Caco-2 (cell line): ENCODE results near the gene DDX51. TPM values are rescaled to one million over a fixed set of nuclear protein-coding genes. Genes with fewer than 3 reads are reported as not detected.

ENCODE experiments used
- BruUV-seq: library from RNA; stranded (reverse); fragments of 400-500 nt; replicated peaks from 2 replicates; lab custom pipeline; 2021; lab: Mats Ljungman, UMichigan
- CTCF ChIA-PET: fragments of 300-600 bp; sonication (Branson Sonifier 250); formaldehyde crosslinking; loops from one replicate; lab custom pipeline; 2022; ENCODE audit warnings: antibody characterized with exemption; lab: Charles Lee
- POLR2A ChIA-PET: fragments of 300-600 bp; sonication (Branson Sonifier 250); formaldehyde crosslinking; loops from one replicate; lab custom pipeline; 2022; ENCODE audit warnings: antibody characterized with exemption; lab: Charles Lee
- DNase-seq, 2 experiments: peaks; one replicate each; pipeline versions ENCODE4 v3.0.0 to v3.0.0-alpha.2; 2020 to 2022
- H3K27me3 ChIP-seq: replicated peaks from 2 replicates; pipeline ENCODE4 v1.6.0; 2011; ENCODE audit warnings: low read length; ENCODE audit not compliant: control insufficient read depth, insufficient read depth
- H3K36me3 ChIP-seq: 2 replicates; pipeline ENCODE4 v1.5.1; 2011; ENCODE audit warnings: low read length; ENCODE audit not compliant: control insufficient read depth, insufficient read depth
- H3K4me1 ChIP-seq: fragments of 250-450 bp; sonication (Bioruptor Pico); 2 replicates; pipeline ENCODE4 v1.5.1; 2020; ENCODE audit warnings: mild to moderate bottlenecking
- H3K4me3 ChIP-seq: 2 replicates; pipeline ENCODE4 v1.5.1; 2011; ENCODE audit warnings: low read depth, mild to moderate bottlenecking, control low read depth, low read length
- H3K9me3 ChIP-seq: fragments of 250-450 bp; sonication (Bioruptor Pico); 2 replicates; pipeline ENCODE4 v1.5.1; 2020; ENCODE audit warnings: mild to moderate bottlenecking, moderate library complexity
- H3K27ac Mint-ChIP-seq: one replicate; pipeline ENCODE4 v1.8.0; 2022; ENCODE audit warnings: mixed read lengths; ENCODE audit not compliant: unreplicated experiment
- H3K27me3 Mint-ChIP-seq: one replicate; pipeline ENCODE4 v1.8.0; 2022; ENCODE audit warnings: mixed read lengths; ENCODE audit not compliant: insufficient read depth, unreplicated experiment
- H3K36me3 Mint-ChIP-seq: one replicate; pipeline ENCODE4 v1.8.0; 2022; ENCODE audit warnings: mild to moderate bottlenecking, mixed read lengths; ENCODE audit not compliant: insufficient read depth, unreplicated experiment
- H3K4me1 Mint-ChIP-seq: one replicate; pipeline ENCODE4 v1.8.0; 2022; ENCODE audit warnings: low read depth, mixed read lengths; ENCODE audit not compliant: unreplicated experiment
- H3K4me3 Mint-ChIP-seq: one replicate; pipeline ENCODE4 v1.8.0; 2022; ENCODE audit warnings: mild to moderate bottlenecking, moderate library complexity, mixed read lengths; ENCODE audit not compliant: unreplicated experiment
- H3K9me3 Mint-ChIP-seq: one replicate; pipeline ENCODE4 v1.8.0; 2022; ENCODE audit warnings: mixed read lengths; ENCODE audit not compliant: unreplicated experiment
- intact Hi-C: fragments of 100-400 bp; cut with micrococcal nuclease; formaldehyde crosslinking; loops from one replicate; pipeline ENCODE4 v1.10.0; 2022; ENCODE audit not compliant: unreplicated experiment
- total RNA-seq: library from RNA; stranded (reverse); gene quantifications from 2 replicates; pipeline ENCODE4 v1.2.3, GENCODE V29; 2022
- TF ChIP-seq, protein P1 (sequence below), 2 experiments: fragments of 200-600 bp in 1 of 2; IDR thresholded peaks; 1 replicate in 1 of 2; 2 replicates in 1 of 2; pipeline versions ENCODE4 v1.5.1 to v1.8.0; 2011 to 2022; ENCODE audit warnings: antibody characterized with exemption in 1 of 2, control low read depth in 1 of 2, inconsistent platforms in 1 of 2, low read depth in 1 of 2, low read length in 1 of 2, mild to moderate bottlenecking in 1 of 2, moderate library complexity in 1 of 2; ENCODE audit not compliant: insufficient read depth in 1 of 2, severe bottlenecking in 1 of 2, unreplicated experiment in 1 of 2

The DDX51 gene
- total RNA-seq, 1 experiment from 2014 or later = 40.4 TPM

DNA sequence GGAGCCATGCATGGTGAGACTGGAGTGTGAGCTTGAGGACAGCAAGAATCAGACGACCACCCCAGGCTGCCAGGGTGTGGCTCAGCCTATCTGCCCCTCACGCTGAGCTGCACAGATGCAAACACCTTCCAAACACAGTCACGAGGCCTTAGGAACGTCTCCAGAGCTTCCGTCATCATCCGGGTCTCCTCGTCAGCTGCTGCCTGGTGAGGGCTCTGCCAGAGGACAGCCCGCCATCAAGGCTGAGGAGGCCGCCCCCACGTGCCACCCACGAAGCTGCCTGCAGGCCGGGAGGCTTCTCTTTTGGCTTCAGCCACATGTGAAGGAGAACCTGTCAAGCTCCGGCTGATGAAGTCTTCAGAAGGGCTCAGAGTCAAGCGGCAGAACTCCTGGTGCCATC is 13.4 kb downstream of the DDX51 start:
- H3K9me3 ChIP-seq = no peaks in the 10 kb centered on the region
- H3K4me1 ChIP-seq = no peaks in the 10 kb centered on the region
- no peak overlapping the region for H3K4me3 ChIP-seq
- H3K4me3 Mint-ChIP-seq = no peak overlapping the region
- H3K27me3 ChIP-seq = no peaks in the 10 kb centered on the region
- no TSS peak for BruUV-seq
- H3K27ac Mint-ChIP-seq = no peak overlapping the region
- ChIA-PET POLR2A (no interaction called here), CTCF (no interaction called here)
- no peak for DNase-seq
- no peaks in the 10 kb centered on the region for H3K9me3 Mint-ChIP-seq
- H3K36me3 ChIP-seq = 0 out of 2 replicates have a peak, but pooled peaks cover 1% of the 10 kb centered on the region
- TF ChIP-seq, protein P1, sequence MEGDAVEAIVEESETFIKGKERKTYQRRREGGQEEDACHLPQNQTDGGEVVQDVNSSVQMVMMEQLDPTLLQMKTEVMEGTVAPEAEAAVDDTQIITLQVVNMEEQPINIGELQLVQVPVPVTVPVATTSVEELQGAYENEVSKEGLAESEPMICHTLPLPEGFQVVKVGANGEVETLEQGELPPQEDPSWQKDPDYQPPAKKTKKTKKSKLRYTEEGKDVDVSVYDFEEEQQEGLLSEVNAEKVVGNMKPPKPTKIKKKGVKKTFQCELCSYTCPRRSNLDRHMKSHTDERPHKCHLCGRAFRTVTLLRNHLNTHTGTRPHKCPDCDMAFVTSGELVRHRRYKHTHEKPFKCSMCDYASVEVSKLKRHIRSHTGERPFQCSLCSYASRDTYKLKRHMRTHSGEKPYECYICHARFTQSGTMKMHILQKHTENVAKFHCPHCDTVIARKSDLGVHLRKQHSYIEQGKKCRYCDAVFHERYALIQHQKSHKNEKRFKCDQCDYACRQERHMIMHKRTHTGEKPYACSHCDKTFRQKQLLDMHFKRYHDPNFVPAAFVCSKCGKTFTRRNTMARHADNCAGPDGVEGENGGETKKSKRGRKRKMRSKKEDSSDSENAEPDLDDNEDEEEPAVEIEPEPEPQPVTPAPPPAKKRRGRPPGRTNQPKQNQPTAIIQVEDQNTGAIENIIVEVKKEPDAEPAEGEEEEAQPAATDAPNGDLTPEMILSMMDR (IDR thresholded peaks at IDR 0.05; ENCODE audit: insufficient read depth in 1 of 2, low read depth in 1 of 2, low read length in 1 of 2, severe bottlenecking in 1 of 2, unreplicated experiment in 1 of 2) = no peak
- peaks cover 34% of the 10 kb centered on the region for H3K36me3 Mint-ChIP-seq
- intact Hi-C loops = no loop called here
- no peaks in the 10 kb centered on the region for H3K27me3 Mint-ChIP-seq
- H3K4me1 Mint-ChIP-seq = no peaks in the 10 kb centered on the region

DNA sequence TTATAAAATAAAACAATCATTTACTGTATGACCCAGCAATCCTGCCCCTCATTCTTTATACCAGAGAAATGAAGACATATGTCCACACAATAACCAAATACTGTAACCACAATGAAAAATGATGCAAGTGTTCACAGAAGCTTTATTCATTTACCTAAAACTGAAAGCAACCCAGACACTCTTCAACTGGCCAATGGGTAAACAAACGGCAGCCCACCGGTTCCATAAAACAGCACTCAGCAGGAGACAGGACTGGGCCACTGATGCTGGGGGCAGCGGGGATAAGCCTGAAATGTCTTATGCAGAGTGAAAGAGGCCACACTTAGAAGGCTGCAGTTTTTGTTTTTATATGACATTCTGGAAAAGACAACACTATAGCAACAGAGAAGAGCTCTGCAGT is 15.1 kb downstream of the DDX51 start:
- BruUV-seq = no TSS peak
- Mint-ChIP-seq H3K9me3 (no peaks in the 10 kb centered on the region), H3K36me3 (peaks cover 31% of the 10 kb centered on the region), H3K4me1 (no peaks in the 10 kb centered on the region), H3K4me3 (no peak overlapping the region), H3K27me3 (no peaks in the 10 kb centered on the region), H3K27ac (no peak overlapping the region)
- TF ChIP-seq, protein P1 (IDR thresholded peaks at IDR 0.05; ENCODE audit: insufficient read depth in 1 of 2, low read depth in 1 of 2, low read length in 1 of 2, severe bottlenecking in 1 of 2, unreplicated experiment in 1 of 2) = no peak
- Histone ChIP-seq H3K4me3 (no peak overlapping the region), H3K4me1 (no peaks in the 10 kb centered on the region), H3K27me3 (no peaks in the 10 kb centered on the region), H3K36me3 (0 out of 2 replicates have a peak, but pooled peaks cover 1% of the 10 kb centered on the region), H3K9me3 (no peaks in the 10 kb centered on the region)
- CTCF ChIA-PET = no interaction called here
- POLR2A ChIA-PET = no interaction called here
- DNase-seq = no peak
- intact Hi-C loops = no loop called here

DNA sequence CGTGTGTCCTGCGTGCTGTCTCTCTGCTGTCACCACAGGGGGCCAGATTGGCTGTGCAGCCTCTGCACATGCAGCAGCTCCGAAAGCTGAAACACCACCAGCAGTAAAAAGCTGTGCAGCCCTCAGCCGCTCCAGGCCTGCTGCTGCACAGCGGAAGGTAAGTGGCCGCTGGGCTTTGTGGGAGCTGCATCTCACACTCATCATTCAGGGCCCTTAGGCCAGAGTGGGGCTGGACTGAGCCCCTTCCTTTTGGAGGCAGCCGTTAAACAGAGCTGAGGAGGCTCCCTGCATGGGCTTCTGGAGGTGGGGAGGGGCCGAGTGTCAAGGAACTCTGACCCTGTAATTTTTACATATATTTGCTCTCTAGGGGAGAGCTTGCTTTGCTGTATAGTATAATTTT is 17.1 kb downstream of the DDX51 start:
- H3K36me3 Mint-ChIP-seq = peaks cover 23% of the 10 kb centered on the region
- POLR2A ChIA-PET = no interaction called here
- no peak overlapping the region for H3K4me3 ChIP-seq

More for the DNA sequence above, 17.1 kb downstream of the DDX51 start:
- Histone ChIP-seq H3K4me1 (no peaks in the 10 kb centered on the region), H3K9me3 (no peaks in the 10 kb centered on the region), H3K36me3 (0 out of 2 replicates have a peak, but pooled peaks cover 1% of the 10 kb centered on the region), H3K27me3 (no peaks in the 10 kb centered on the region)
- H3K9me3 Mint-ChIP-seq = no peaks in the 10 kb centered on the region
- H3K27me3 Mint-ChIP-seq = no peaks in the 10 kb centered on the region
- no TSS peak for BruUV-seq
- TF ChIP-seq, protein P1 (IDR thresholded peaks at IDR 0.05; ENCODE audit: insufficient read depth in 1 of 2, low read depth in 1 of 2, low read length in 1 of 2, severe bottlenecking in 1 of 2, unreplicated experiment in 1 of 2) = no peak
- no peaks in the 10 kb centered on the region for H3K4me1 Mint-ChIP-seq
- no peak for DNase-seq
- intact Hi-C loops = no loop called here
- CTCF ChIA-PET = no interaction called here
- no peak overlapping the region for H3K27ac Mint-ChIP-seq
- no peak overlapping the region for H3K4me3 Mint-ChIP-seq
